HG02763 (cell line): ENCODE measurements around the gene GINS2.

Experiments
- ATAC-seq: cut with Tn5 transposase; IDR thresholded peaks from one replicate; pipeline ENCODE4 v1.9.1; 2021; ENCODE audit warnings: mild to moderate bottlenecking, moderate library complexity; ENCODE audit not compliant: unreplicated experiment

GINS2 gene

GRCh38 chr16:85716680-85717038 lies 27.9 kb upstream of the GINS2 start:
- ATAC-seq = no peak

GRCh38 chr16:85716022-85716679 lies 27.4 kb upstream of the GINS2 start:
- no peak for ATAC-seq

- ATAC-seq = no peak
These were observed 26.6 kb upstream of the GINS2 start for GRCh38 chr16:85715169-85716021.

- ATAC-seq = no peak
These were observed 24.0 kb upstream of the GINS2 start for GRCh38 chr16:85712801-85713200.

GRCh38 chr16:85711982-85712587 lies 23.3 kb upstream of the GINS2 start:
- no peak for ATAC-seq

- no peak for ATAC-seq
These were observed 22.0 kb upstream of the GINS2 start for GRCh38 chr16:85710732-85711131.

- no peak for ATAC-seq
These were observed 21.2 kb upstream of the GINS2 start for GRCh38 chr16:85709766-85710585.

GRCh38 chr16:85708338-85708737 lies 19.6 kb upstream of the GINS2 start:
- ATAC-seq = no peak

- no peak for ATAC-seq
These were observed 18.9 kb upstream of the GINS2 start for GRCh38 chr16:85707528-85708095.

- no peak for ATAC-seq
These were observed 17.8 kb upstream of the GINS2 start for GRCh38 chr16:85706449-85707034.

- no peak for ATAC-seq
These were observed 16.4 kb upstream of the GINS2 start for GRCh38 chr16:85704900-85705846.

GRCh38 chr16:85704011-85704410 lies 15.3 kb upstream of the GINS2 start:
- ATAC-seq = no peak

GRCh38 chr16:85699628-85700027 lies 10.9 kb upstream of the GINS2 start:
- no peak for ATAC-seq

- ATAC-seq = no peak
These were observed 10.3 kb upstream of the GINS2 start for GRCh38 chr16:85698935-85699558.

- ATAC-seq = no peak
These were observed 9.7 kb upstream of the GINS2 start for GRCh38 chr16:85698459-85698891.

- ATAC-seq = no peak
These were observed 8.7 kb upstream of the GINS2 start for GRCh38 chr16:85697431-85697830.

GRCh38 chr16:85696781-85697180 lies 8.0 kb upstream of the GINS2 start:
- ATAC-seq = no peak

- no peak for ATAC-seq
These were observed 6.7 kb upstream of the GINS2 start for GRCh38 chr16:85695196-85696128.
